Activated naive CD4-positive, alpha-beta T cell treated with anti-CD3 and anti-CD28 coated beads, Interleukin-2, amount 10 ng/mL, durations not matched to agents 7 days and 5 days (primary cell): ENCODE data around the gene AP2M1.

Experiments used
- CTCF ChIA-PET: fragments of 350-600 bp; sonication (Branson Sonifier 250); formaldehyde crosslinking; loops from one replicate; lab custom pipeline; 2021; ENCODE audit warnings: antibody characterized with exemption; lab: Charles Lee
- DNase-seq: peaks from one replicate; pipeline ENCODE4 v3.0.0-alpha.2; 2020
- H3K27ac Mint-ChIP-seq: one replicate; pipeline ENCODE4 v1.8.0; 2021; ENCODE audit warnings: mild to moderate bottlenecking, moderate library complexity, mixed read lengths
- H3K27me3 Mint-ChIP-seq: one replicate; pipeline ENCODE4 v1.8.0; 2021; ENCODE audit warnings: mild to moderate bottlenecking, mixed read lengths
- H3K36me3 Mint-ChIP-seq: one replicate; pipeline ENCODE4 v1.8.0; 2021; ENCODE audit warnings: mixed read lengths
- H3K4me1 Mint-ChIP-seq: one replicate; pipeline ENCODE4 v1.8.0; 2021; ENCODE audit warnings: mixed read lengths
- H3K4me3 Mint-ChIP-seq: one replicate; pipeline ENCODE4 v1.8.0; 2021; ENCODE audit warnings: mild to moderate bottlenecking, moderate library complexity, mixed read lengths
- H3K9me3 Mint-ChIP-seq: one replicate; pipeline ENCODE4 v1.8.0; 2021; ENCODE audit warnings: mixed read lengths

Gene AP2M1

GRCh38 chr3:184174646-184175492 lies at the start of gene AP2M1:
AP2M1 (plus strand) TSS chr3:184174855; CDS start chr3:184176994, 2,139 bp downstream.
- no peaks in the 10 kb centered on the region for H3K9me3 Mint-ChIP-seq
- CTCF ChIA-PET = interaction anchor here (1.0 kb wide), 1 partner anchor 115 kb away, joined by 3 read pairs; no protein-coding TSS in a partner anchor

GRCh38 chr3:184126006-184126405 lies 48.6 kb upstream of the AP2M1 start:
- CTCF ChIA-PET = no interaction called here
- no peak overlapping the region for H3K4me3 Mint-ChIP-seq
- H3K27me3 Mint-ChIP-seq = peaks cover 9% of the 10 kb centered on the region
- no peak for DNase-seq
- H3K4me1 Mint-ChIP-seq = no peaks in the 10 kb centered on the region
- no peaks in the 10 kb centered on the region for H3K36me3 Mint-ChIP-seq
- no peak overlapping the region for H3K27ac Mint-ChIP-seq
- H3K9me3 Mint-ChIP-seq = no peaks in the 10 kb centered on the region

More at GRCh38 chr3:184174646-184175492, at the start of gene AP2M1:
- peaks cover 32% of the 10 kb centered on the region for H3K36me3 Mint-ChIP-seq
- peaks cover 30% of the 10 kb centered on the region for H3K4me1 Mint-ChIP-seq
- H3K27me3 Mint-ChIP-seq = no peaks in the 10 kb centered on the region
- DNase-seq = peak; percentile 98
- peak within 1 kb of the TSS; percentile 91 for H3K4me3 Mint-ChIP-seq
- peak within 1 kb of the TSS; percentile 85 for H3K27ac Mint-ChIP-seq

GRCh38 chr3:184129012-184129411 lies 45.6 kb upstream of the AP2M1 start:
- no peak overlapping the region for H3K27ac Mint-ChIP-seq
- peak; percentile 43 for DNase-seq
- peaks cover 8% of the 10 kb centered on the region for H3K4me1 Mint-ChIP-seq
- peaks cover 19% of the 10 kb centered on the region for H3K27me3 Mint-ChIP-seq
- CTCF ChIA-PET = interaction anchor here (0.6 to 1.8 kb wide), 3 partner anchors 16 to 233 kb away, joined by 3 to 7 read pairs (median 3); no protein-coding TSS in a partner anchor
- no peaks in the 10 kb centered on the region for H3K36me3 Mint-ChIP-seq
- H3K4me3 Mint-ChIP-seq = no peak overlapping the region
- H3K9me3 Mint-ChIP-seq = no peaks in the 10 kb centered on the region

- Mint-ChIP-seq H3K27ac (no peak overlapping the region), H3K36me3 (peaks cover 15% of the 10 kb centered on the region), H3K4me3 (no peak overlapping the region), H3K4me1 (peaks cover 33% of the 10 kb centered on the region), H3K27me3 (peaks cover 24% of the 10 kb centered on the region), H3K9me3 (no peaks in the 10 kb centered on the region)
- DNase-seq = no peak
- CTCF ChIA-PET = no interaction called here
These were observed 41.7 kb upstream of the AP2M1 start for GRCh38 chr3:184132945-184133344.

GRCh38 chr3:184133840-184134745 lies 40.6 kb upstream of the AP2M1 start:
- CTCF ChIA-PET = no interaction called here

GRCh38 chr3:184134746-184135148 lies 39.9 kb upstream of the AP2M1 start:
- peaks cover 16% of the 10 kb centered on the region for H3K36me3 Mint-ChIP-seq
- no peaks in the 10 kb centered on the region for H3K9me3 Mint-ChIP-seq
- no peak for DNase-seq
- H3K27me3 Mint-ChIP-seq = peaks cover 20% of the 10 kb centered on the region
- H3K27ac Mint-ChIP-seq = peak overlapping the region; percentile 94
- CTCF ChIA-PET = interaction anchor here (0.6 kb wide), 1 partner anchor 8 kb away, joined by 3 read pairs; no protein-coding TSS in a partner anchor
- H3K4me1 Mint-ChIP-seq = peaks cover 34% of the 10 kb centered on the region
- peak overlapping the region; percentile 96 for H3K4me3 Mint-ChIP-seq

More at GRCh38 chr3:184133840-184134745, 40.6 kb upstream of the AP2M1 start:
- Mint-ChIP-seq H3K4me3 (peak overlapping the region; percentile 96), H3K27ac (peak overlapping the region; percentile 94), H3K4me1 (peaks cover 34% of the 10 kb centered on the region), H3K36me3 (peaks cover 16% of the 10 kb centered on the region), H3K27me3 (peaks cover 20% of the 10 kb centered on the region), H3K9me3 (no peaks in the 10 kb centered on the region)
- DNase-seq = peak; percentile 61

GRCh38 chr3:184135149-184135910 lies 39.3 kb upstream of the AP2M1 start, which contains the start of gene EIF2B5:
EIF2B5 (plus strand) TSS chr3:184135358; CDS start chr3:184135386, 28 bp downstream.
- Mint-ChIP-seq H3K27ac (peak within 1 kb of the TSS; percentile 94), H3K9me3 (no peaks in the 10 kb centered on the region), H3K36me3 (peaks cover 21% of the 10 kb centered on the region), H3K4me1 (peaks cover 34% of the 10 kb centered on the region), H3K27me3 (peaks cover 20% of the 10 kb centered on the region), H3K4me3 (peak within 1 kb of the TSS; percentile 96)
- CTCF ChIA-PET = interaction anchor here (0.6 to 0.9 kb wide), 2 partner anchors 9 to 55 kb away, joined by 3 read pairs; no protein-coding TSS in a partner anchor
- peak; percentile 92 for DNase-seq

- Mint-ChIP-seq H3K4me3 (peak overlapping the region; percentile 96), H3K27ac (peak overlapping the region; percentile 94), H3K9me3 (no peaks in the 10 kb centered on the region), H3K36me3 (peaks cover 26% of the 10 kb centered on the region), H3K4me1 (peaks cover 34% of the 10 kb centered on the region), H3K27me3 (peaks cover 15% of the 10 kb centered on the region)
- CTCF ChIA-PET = interaction anchor here (0.9 kb wide), 1 partner anchor 55 kb away, joined by 3 read pairs; no protein-coding TSS in a partner anchor
- no peak for DNase-seq
These were observed 38.8 kb upstream of the AP2M1 start for GRCh38 chr3:184135911-184136260.

- CTCF ChIA-PET = interaction anchor here (1.1 kb wide), 1 partner anchor 109 kb away, joined by 3 read pairs; the partner anchor contains the start of gene EEF1AKMT4
- Mint-ChIP-seq H3K4me1 (peaks cover 23% of the 10 kb centered on the region), H3K27ac (no peak overlapping the region), H3K36me3 (peaks cover 53% of the 10 kb centered on the region), H3K27me3 (no peaks in the 10 kb centered on the region), H3K4me3 (no peak overlapping the region), H3K9me3 (no peaks in the 10 kb centered on the region)
- no peak for DNase-seq
These were observed 34.2 kb upstream of the AP2M1 start for GRCh38 chr3:184140436-184140835.

- Mint-ChIP-seq H3K27ac (no peak overlapping the region), H3K9me3 (no peaks in the 10 kb centered on the region), H3K4me3 (no peak overlapping the region), H3K36me3 (peaks cover 49% of the 10 kb centered on the region), H3K4me1 (peaks cover 8% of the 10 kb centered on the region), H3K27me3 (no peaks in the 10 kb centered on the region)
- no peak for DNase-seq
- CTCF ChIA-PET = no interaction called here
These were observed 32.5 kb upstream of the AP2M1 start for GRCh38 chr3:184142199-184142598.

GRCh38 chr3:184143327-184143726 lies 31.3 kb upstream of the AP2M1 start:
- peaks cover 41% of the 10 kb centered on the region for H3K36me3 Mint-ChIP-seq
- no peak for DNase-seq
- no peaks in the 10 kb centered on the region for H3K4me1 Mint-ChIP-seq
- CTCF ChIA-PET = no interaction called here
- no peak overlapping the region for H3K27ac Mint-ChIP-seq
- H3K9me3 Mint-ChIP-seq = no peaks in the 10 kb centered on the region
- no peak overlapping the region for H3K4me3 Mint-ChIP-seq
- no peaks in the 10 kb centered on the region for H3K27me3 Mint-ChIP-seq

- H3K27me3 Mint-ChIP-seq = no peaks in the 10 kb centered on the region
- no peaks in the 10 kb centered on the region for H3K9me3 Mint-ChIP-seq
- no peaks in the 10 kb centered on the region for H3K4me1 Mint-ChIP-seq
- H3K36me3 Mint-ChIP-seq = peaks cover 41% of the 10 kb centered on the region
- no peak overlapping the region for H3K27ac Mint-ChIP-seq
- CTCF ChIA-PET = interaction anchor here (0.7 to 3.4 kb wide), 4 partner anchors 15 to 105 kb away, joined by 3 to 15 read pairs (median 4); partner anchors contain the start of gene EEF1AKMT4
- no peak overlapping the region for H3K4me3 Mint-ChIP-seq
- no peak for DNase-seq
These were observed 30.1 kb upstream of the AP2M1 start for GRCh38 chr3:184144505-184144904.

- Mint-ChIP-seq H3K27me3 (peaks cover 4% of the 10 kb centered on the region), H3K9me3 (no peaks in the 10 kb centered on the region), H3K4me3 (no peak overlapping the region), H3K36me3 (peaks cover 39% of the 10 kb centered on the region), H3K4me1 (no peaks in the 10 kb centered on the region), H3K27ac (no peak overlapping the region)
- CTCF ChIA-PET = interaction anchor here (0.7 to 3.4 kb wide), 6 partner anchors 10 to 105 kb away, joined by 3 to 15 read pairs (median 4); partner anchors contain the start of genes DVL3 and EEF1AKMT4
- DNase-seq = peak; percentile 54
These were observed 29.5 kb upstream of the AP2M1 start for GRCh38 chr3:184145111-184145524.
